T-helper 1 cell (primary cell): Measurements from ENCODE around the gene IFIT3.
A peak's percentile ranks its signal among the peaks of the same experiment; 100 is the strongest.
"Not testable (repeated sequence)": the region's sequence is repeated elsewhere in the genome, so short reads cannot be mapped to it uniquely, and the experiment has no call there.

Experiments used
- DNase-seq, 5 donors: peaks; one replicate each; pipeline ENCODE4 v3.0.0-alpha.2; 2012 to 2020

IFIT3 gene

GRCh38 chr10:89304026-89304425 lies 23.8 kb upstream of the IFIT3 start:
- no peak for DNase-seq

GRCh38 chr10:89304446-89304845 lies 23.4 kb upstream of the IFIT3 start:
- DNase-seq, result no peak

GRCh38 chr10:89304925-89305324 lies 22.9 kb upstream of the IFIT3 start:
- no peak for DNase-seq

GRCh38 chr10:89305766-89306433 lies 21.9 kb upstream of the IFIT3 start:
- no peak for DNase-seq

- DNase-seq, result no peak
Observed at GRCh38 chr10:89306434-89307268, 21.1 kb upstream of the IFIT3 start.

GRCh38 chr10:89307269-89307577 lies 20.6 kb upstream of the IFIT3 start:
- DNase-seq, result no peak

GRCh38 chr10:89308266-89308665 lies 19.5 kb upstream of the IFIT3 start:
- DNase-seq, result no peak

- DNase-seq, result no peak
Observed at GRCh38 chr10:89308736-89309135, 19.1 kb upstream of the IFIT3 start.

- no peak for DNase-seq
Observed at GRCh38 chr10:89309156-89310055, 18.4 kb upstream of the IFIT3 start.

- no peak for DNase-seq
Observed at GRCh38 chr10:89310056-89310893, 17.5 kb upstream of the IFIT3 start.

GRCh38 chr10:89312973-89313372 lies 14.8 kb upstream of the IFIT3 start:
- no peak for DNase-seq

GRCh38 chr10:89314676-89315075 lies 13.1 kb upstream of the IFIT3 start:
- no peak for DNase-seq

GRCh38 chr10:89318047-89318446 lies 9.8 kb upstream of the IFIT3 start:
- not testable (repeated sequence) for DNase-seq

- not testable (repeated sequence) for DNase-seq
Observed at GRCh38 chr10:89325081-89325480, 2.7 kb upstream of the IFIT3 start.

- DNase-seq, result not testable (repeated sequence)
Observed at GRCh38 chr10:89325856-89326255, 1.9 kb upstream of the IFIT3 start.

- DNase-seq, result no peak
Observed at GRCh38 chr10:89329151-89329550, 1.4 kb downstream of the IFIT3 start.

- DNase-seq, result not testable (repeated sequence)
Observed at GRCh38 chr10:89330014-89330413, 2.2 kb downstream of the IFIT3 start.

- no peak for DNase-seq
Observed at GRCh38 chr10:89330537-89331212, 2.9 kb downstream of the IFIT3 start.

- not testable (repeated sequence) for DNase-seq
Observed at GRCh38 chr10:89331487-89332122, 3.8 kb downstream of the IFIT3 start.

GRCh38 chr10:89332123-89332633 lies 4.4 kb downstream of the IFIT3 start:
- DNase-seq, result peak in 2 of 5 donors; percentile 27 to 52

- DNase-seq, result no peak
Observed at GRCh38 chr10:89335226-89335625, 7.4 kb downstream of the IFIT3 start.
